GM19452 (cell line): ENCODE data around the gene MLH3.

Experiments
- ATAC-seq: cut with Tn5 transposase; IDR thresholded peaks from one replicate; pipeline ENCODE4 v1.9.1; 2021; ENCODE audit not compliant: unreplicated experiment

Gene MLH3

DNA sequence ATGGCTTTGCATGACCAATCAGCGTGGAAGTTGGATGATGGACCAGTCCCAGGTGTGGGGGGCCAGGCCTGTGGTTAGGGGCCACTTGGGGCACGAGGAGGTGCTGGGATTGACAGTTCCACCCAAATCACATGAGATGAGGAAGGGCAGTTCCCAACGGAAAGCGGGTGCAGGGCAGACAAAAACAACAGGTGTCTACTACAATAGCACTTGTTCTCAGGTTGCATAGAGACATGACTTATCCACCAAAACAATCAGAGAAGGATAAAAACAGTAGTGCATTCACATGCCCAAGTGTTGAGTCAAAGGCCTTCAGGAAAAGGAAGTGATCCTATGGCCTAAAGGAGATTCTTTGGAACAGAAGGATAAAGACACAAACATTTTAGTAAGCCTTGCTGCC, 63.1 kb downstream of the MLH3 start:
- ATAC-seq = no peak

DNA sequence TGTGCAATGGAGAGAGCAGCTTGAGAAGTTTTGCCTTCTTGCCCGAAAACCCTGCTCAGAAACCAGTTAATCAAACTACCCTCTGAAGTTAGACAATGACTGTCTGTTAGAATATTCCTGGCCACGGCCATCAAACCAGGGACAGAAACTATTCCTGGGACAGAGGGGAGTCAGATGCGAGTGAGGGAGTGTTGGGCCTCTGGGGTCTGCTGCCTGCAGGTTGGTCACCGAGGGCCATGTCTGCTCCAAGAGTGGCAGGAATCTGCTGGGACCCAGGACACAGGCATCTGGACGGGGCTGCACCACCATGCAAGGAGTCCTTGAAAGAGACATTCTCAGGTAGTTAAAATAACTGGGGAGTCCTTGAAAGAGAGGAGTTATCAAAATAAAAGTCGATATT, 65.5 kb downstream of the MLH3 start:
- no peak for ATAC-seq

- ATAC-seq = no peak
These were observed 66.3 kb downstream of the MLH3 start for GRCh38 chr14:74985028-74985310.

- ATAC-seq = no peak
These were observed 66.8 kb downstream of the MLH3 start for GRCh38 chr14:74984236-74985027.

DNA sequence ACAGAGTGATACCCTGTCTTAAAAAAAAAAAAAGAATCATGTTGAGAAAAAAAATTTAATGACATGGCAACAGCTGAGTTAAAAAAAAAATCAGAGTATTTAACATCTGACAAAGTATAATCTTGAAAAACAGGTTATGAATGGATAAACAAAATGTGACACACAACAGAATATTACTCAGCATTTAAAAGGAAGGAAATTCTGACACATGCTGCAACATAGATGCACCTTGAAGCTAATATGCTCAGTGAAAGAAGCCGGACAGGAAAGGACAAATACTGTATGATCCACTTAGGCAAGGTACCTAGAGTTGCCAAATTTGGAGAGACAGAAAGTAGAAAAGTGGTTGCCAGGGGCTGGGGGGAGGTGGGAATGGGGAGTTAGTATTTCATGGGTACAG, 67.9 kb downstream of the MLH3 start:
- ATAC-seq = no peak

GRCh38 chr14:74982661-74983060, 68.6 kb downstream of the MLH3 start:
- no peak for ATAC-seq

DNA sequence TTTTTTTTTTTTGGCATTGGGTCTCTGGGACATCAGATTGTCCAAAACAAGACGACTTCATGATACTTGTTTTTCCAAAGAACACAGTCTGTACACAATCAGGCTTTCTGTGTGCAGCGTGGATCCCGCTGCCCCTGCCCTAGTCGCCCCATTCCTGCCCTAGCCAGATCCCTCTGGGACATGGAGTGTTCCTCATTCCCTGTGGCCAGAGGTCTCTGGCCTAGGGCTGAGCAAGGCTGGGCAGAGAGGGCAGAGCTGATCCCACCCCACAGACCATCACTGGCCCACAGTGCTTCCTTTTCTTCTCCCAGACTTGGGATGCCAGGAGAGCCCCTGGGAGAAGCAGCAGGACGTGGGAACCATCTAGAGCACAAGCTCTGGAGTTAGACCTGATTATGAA, 69.4 kb downstream of the MLH3 start:
- ATAC-seq = no peak

DNA sequence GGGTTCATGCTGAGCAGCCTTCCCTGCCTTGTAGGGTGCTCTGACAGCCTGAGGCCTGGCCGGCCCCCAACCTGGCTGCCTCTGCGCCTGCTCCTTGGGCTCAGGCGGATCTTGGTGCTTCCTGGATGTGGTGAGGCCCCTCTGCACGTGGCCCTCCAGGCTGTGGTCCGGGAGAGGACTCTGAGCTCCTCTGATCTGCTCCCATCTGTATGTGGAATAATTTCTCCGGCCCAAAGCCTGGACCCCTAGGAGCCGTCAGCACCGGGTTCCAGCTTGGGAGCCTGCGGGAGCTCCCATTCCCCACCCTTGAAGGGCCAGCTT, 69.8 kb downstream of the MLH3 start:
- no peak for ATAC-seq

DNA sequence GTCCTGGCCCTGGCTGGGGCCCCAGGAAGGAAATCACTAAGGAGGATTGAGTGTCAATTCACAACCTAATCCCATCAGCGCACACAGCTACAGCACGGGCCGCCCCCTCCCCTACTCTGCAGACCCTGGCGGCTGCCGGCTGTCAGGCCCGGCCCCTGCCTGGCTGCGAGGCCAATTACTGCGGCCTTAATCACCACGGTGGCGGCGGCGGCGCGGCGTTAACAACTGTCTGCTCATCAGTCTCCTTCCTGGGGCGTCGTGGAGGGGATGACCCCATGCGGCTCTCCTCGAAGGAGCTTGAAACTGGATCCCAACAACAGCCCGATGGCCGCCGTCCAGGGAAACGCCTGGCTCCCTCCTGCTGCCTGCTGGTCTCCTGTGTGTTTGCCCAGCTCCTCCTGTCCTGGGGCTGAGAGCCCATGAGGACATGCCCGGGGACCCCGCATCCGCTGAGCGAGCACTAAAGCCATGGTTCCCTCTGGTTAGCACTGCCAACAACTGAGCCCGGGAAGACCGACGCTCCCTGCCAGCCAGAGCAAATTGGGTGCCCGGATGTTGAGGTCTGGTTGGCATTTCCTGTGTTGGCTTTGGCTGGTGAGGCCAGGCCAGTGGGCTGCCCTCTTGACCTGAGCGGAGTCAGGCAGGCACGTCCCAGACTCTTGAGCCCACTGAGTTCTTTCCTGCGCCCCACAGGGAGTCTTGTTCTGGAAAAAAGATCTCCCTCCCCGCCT, 70.4 kb downstream of the MLH3 start:
- ATAC-seq = no peak

DNA sequence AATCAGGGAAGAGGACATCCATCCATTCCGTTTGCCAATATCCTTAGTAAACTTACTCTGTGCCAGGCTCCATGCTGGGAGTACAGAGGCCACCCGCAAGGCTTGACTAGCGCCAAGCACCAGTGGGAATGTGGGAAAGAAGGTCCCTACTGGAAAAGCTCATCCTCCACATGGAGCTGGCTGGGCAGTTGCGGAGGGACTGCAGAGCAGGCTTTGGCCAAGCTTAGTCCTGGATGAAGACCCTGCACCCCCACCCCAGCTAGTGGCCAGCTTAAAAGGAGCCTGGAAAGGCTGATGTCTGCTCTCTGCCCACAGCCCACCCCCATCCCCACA, 70.9 kb downstream of the MLH3 start:
- ATAC-seq = no peak

DNA sequence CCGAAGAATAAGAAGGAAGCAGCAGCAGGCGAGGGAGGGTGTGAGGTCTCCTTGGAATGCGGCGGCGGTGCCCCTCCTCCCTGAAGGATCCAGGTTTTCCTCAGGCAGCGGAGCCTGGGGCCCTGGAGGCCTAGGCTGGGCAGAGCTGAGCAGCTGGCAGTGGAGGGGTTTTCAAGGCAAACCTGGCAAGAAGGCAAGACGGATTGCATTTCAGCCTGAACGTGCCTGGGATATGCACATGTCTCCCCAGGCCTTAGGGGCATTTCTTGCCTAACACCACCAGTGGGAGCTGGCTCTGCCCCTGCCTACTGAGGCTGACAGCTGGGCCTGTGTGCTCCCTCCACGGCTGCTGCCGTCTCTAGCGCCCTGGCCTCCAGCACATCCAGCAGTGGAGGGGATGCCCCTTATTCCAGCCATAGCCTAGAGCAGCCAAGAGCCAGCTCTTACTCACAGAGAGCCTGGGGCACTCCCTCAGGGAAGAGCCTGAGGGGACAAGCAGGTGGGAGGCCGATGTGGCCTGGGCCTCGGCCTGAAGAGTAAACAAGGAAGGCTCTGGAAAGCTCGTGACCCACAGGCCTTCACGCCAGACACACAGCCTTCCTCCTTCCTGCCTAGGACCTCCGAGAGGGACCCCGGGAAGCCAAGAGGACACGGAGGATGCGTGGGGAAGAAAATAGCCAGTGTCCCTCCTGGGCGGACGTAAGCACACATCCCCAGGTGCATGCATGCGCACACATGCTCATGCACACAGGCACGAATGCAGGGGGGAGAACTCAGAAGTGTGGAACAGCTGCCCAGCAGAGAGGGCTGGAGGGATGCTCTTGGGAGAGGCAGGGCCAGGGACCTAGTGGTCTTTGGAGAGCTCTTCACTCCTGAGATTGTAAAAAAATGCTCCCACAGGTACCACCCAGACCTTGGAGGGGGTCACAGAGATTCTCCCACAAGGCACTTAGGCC, 71.5 kb downstream of the MLH3 start:
- no peak for ATAC-seq

- no peak for ATAC-seq
These were observed 72.2 kb downstream of the MLH3 start for GRCh38 chr14:74979029-74979428.

GRCh38 chr14:74978416-74978947, 72.8 kb downstream of the MLH3 start:
- ATAC-seq = no peak

DNA sequence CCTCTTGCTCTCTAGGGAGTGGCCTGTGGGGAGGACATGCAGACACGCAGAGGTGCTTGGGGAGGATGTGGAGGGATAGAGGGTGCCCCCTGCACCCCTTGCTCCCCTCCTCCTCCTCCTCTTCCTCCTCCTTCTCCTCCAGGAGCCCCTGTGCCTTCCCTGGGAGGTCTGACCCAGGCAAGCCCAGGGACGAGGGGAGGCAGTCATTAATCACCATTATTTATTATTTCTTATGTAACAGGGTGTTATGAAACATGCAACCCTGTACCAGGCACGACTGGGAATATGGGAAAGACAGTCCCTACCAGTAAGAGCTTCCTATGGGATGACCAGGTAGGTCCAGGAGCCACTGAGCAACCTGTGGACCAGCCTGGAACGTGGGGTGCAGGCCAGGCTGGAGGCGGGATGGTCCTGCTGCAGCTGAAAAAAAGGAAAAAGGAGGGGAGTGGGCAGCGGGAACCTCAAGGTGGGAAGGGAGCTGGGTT, 73.3 kb downstream of the MLH3 start:
- ATAC-seq = no peak

DNA sequence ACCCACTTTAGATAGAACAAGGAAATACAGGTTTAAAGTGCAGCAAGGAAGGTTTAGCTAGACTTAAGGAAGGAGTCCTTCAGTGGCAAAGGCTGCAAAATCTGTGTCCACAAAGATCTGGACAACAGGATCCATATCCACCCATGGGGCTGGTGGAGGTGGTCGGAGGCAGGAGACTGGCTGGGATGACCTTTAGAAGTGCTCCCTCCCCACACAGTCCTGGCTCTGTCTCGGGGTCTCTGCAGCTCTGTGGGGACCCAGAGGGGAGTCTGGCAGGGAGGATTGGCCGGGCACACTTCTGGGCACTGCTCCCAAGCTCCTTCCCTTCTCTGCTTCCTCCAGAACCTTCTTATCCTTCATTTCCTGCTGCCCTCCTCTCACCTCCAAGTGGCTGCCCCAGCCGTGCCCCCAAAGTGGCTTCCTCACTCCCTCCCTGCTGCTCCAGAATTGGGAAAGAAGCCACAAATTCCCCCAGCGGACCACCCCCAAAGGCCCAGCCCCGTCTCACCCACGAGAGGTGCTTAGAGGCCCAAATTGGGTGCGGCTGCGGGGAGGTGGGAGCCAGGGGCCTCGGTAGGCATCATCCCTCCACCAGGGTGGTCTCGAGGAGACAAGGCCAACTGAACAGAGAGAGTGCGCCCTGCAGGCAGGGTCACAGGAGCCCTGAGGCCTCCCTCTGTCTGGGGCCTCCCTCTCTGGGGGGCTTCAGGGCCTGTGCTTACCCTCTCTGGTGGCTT, 73.9 kb downstream of the MLH3 start:
- no peak for ATAC-seq

- ATAC-seq = no peak
These were observed 74.8 kb downstream of the MLH3 start for GRCh38 chr14:74976264-74977113.

DNA sequence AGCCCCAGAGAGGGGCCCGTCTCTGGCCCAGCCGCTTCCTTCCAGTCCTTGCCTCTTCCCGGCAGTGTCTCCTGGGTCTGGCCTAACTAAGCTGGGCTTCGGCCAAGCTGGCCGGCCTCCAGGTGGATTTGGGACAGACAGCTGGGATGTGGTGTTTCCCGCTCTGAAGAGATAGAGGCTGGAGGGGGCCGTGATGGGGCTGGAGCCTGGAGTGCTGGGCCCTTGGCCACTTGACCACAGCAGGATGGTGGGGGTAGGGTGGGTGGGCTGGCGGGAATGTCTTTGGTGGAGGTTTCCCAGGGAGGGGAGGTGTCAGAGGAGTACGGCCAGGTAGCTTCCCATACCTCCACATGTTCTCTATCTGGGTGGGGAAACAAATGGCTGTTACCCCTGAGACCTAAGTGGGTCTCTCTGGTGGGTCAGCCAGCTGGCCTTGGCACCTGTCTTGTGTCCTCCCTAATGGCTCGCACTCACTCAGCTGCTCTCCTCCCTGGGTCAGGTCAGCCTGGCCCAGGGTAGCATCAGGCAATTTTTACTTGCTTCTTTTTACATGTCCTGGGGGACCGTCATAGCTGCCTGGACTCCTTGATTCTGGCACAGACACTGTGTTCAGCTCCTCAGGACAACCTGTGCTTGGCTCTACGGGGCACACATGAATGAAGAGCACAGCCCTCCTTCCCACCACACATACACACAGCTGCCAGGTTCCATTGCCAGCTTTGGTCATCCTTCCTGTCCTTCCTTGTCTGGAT, 76.0 kb downstream of the MLH3 start:
- no peak for ATAC-seq

GRCh38 chr14:74974364-74975058, 76.8 kb downstream of the MLH3 start:
- ATAC-seq = no peak

DNA sequence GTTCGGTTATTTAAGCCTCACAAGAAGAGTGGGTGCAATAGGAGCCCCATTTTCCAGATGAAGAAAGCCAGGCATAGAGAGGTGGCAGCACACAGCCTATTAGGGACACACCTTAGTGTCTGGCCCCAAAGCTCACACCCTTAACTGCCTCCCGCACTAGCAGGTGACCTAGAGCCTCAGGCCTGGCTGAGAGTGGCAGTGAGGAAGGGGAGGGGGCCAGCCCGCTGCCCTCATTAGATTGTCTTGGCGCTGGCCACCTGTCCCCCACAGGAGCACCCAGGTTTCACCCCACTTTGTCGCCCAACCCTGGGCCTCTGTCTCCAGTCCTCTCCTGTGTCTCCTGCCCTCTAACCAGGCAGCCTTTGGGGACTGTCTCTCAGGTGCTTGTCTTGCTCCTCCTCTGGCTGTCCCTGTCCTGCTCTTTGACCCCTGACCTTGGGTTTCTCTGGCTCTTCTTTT, 77.3 kb downstream of the MLH3 start:
- no peak for ATAC-seq
